Natural killer cell (primary cell): ENCODE results near the gene RAB3C. TPM values are rescaled to one million over a fixed set of nuclear protein-coding genes. Genes with fewer than 3 reads are reported as not detected.

ENCODE experiments used
- ATAC-seq, 3 donors: fragments of 150-1000 bp in 2 of 3; fragments of 200-7000 bp in 1 of 3; cut with Tn5 transposase; 1 replicate in 1 of 3; 2 replicates in 2 of 3; pipeline ENCODE4 v1.10.0; 2021; ENCODE audit warnings: mild to moderate bottlenecking in 2 of 3, moderate library complexity in 2 of 3
- DNase-seq, 2 donors: peaks; one replicate each; pipeline versions ENCODE4 v3.0.0 to v3.0.0-alpha.2; 2013 to 2021; ENCODE audit warnings: mixed read lengths in 1 of 2
- H3K27ac ChIP-seq: one replicate; pipeline ENCODE4 v1.5.1; 2013; ENCODE audit warnings: mild to moderate bottlenecking, low read length
- H3K27me3 ChIP-seq: one replicate; pipeline ENCODE4 v1.6.1; 2013; ENCODE audit warnings: low read length; ENCODE audit not compliant: control insufficient read depth, insufficient read depth
- H3K36me3 ChIP-seq: one replicate; pipeline ENCODE4 v1.6.1; 2013; ENCODE audit warnings: low read length; ENCODE audit not compliant: control insufficient read depth, insufficient read depth
- H3K4me1 ChIP-seq: one replicate; pipeline ENCODE4 v1.6.1; 2013; ENCODE audit warnings: low read length; ENCODE audit not compliant: control insufficient read depth, insufficient read depth
- H3K4me3 ChIP-seq: one replicate; pipeline ENCODE4 v1.5.1; 2013; ENCODE audit warnings: low read length
- H3K9me3 ChIP-seq: one replicate; pipeline ENCODE4 v1.6.1; 2013; ENCODE audit warnings: low read length; ENCODE audit not compliant: control insufficient read depth, insufficient read depth
- H3K27ac Mint-ChIP-seq, 2 donors: one replicate each; pipeline ENCODE4 v1.8.0; 2022; ENCODE audit warnings: mild to moderate bottlenecking in 2 of 2, mixed read lengths in 2 of 2, moderate library complexity in 1 of 2
- H3K27me3 Mint-ChIP-seq, 2 donors: one replicate each; pipeline ENCODE4 v1.8.0; 2022; ENCODE audit warnings: low read depth in 2 of 2, mixed read lengths in 2 of 2
- H3K36me3 Mint-ChIP-seq: one replicate; pipeline ENCODE4 v1.8.0; 2022; ENCODE audit warnings: mixed read lengths
- H3K4me1 Mint-ChIP-seq, 2 donors: one replicate each; pipeline ENCODE4 v1.8.0; 2022; ENCODE audit warnings: mixed read lengths in 2 of 2
- H3K4me3 Mint-ChIP-seq: one replicate; pipeline ENCODE4 v1.8.0; 2022; ENCODE audit warnings: mild to moderate bottlenecking, moderate library complexity, mixed read lengths
- H3K9me3 Mint-ChIP-seq, 2 donors: one replicate each; pipeline ENCODE4 v1.8.0; 2022; ENCODE audit warnings: mixed read lengths in 2 of 2
- CTCF ChIP-seq: fragments of 200-600 bp; IDR thresholded peaks from one replicate; pipeline ENCODE4 v1.8.0; 2022; ENCODE audit warnings: antibody characterized with exemption
- WGBS: methylation state at CpG from one replicate; pipeline ENCODE4 v1.1.7; 2013; ENCODE audit warnings: missing lambda C conversion rate; ENCODE audit not compliant: insufficient coverage; 5-methylcytosine and 5-hydroxymethylcytosine counted together
- intact Hi-C: fragments of 100-400 bp; cut with micrococcal nuclease; formaldehyde crosslinking; loops from one replicate; pipeline ENCODE4 v1.14.2; 2022
- total RNA-seq, 4 donors: library from RNA; stranded (reverse); fragments of 120-200 nt in 1 of 4; gene quantifications; one replicate each; pipeline versions ENCODE4 v1.2.3 to v1.2.4, GENCODE V29; 2013 to 2022

Gene RAB3C
- total RNA-seq, 3 donors from 2014 or later (not counting 1 experiment from before 2014, with no cell fraction given) = 0.05 TPM; not detected in 2

DNA sequence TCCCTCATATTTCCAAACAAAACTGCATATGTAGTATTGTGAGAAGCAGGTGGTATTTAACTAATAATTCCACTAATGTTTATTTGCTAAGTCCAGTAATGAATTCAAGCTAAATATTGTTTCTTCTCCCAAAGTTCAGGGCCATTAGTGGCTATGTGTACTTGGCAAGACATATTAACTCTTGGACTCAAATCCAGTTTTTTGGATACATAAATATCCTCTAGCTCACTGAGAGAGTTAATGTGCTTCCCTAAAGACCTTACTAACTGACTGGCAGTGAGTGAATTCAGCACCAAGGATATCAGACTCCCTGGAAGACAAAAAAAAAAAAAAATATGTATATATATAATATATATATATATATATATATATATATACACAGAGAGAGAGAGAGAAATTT lies 214.1 kb downstream of the RAB3C start:
- Mint-ChIP-seq H3K4me1 (no peaks in the 10 kb centered on the region), H3K27me3 (peaks cover 3 to 6% of the 10 kb centered on the region in 2 donors), H3K4me3 (no peak overlapping the region), H3K27ac (no peak overlapping the region), H3K36me3 (no peaks in the 10 kb centered on the region), H3K9me3 (no peaks in the 10 kb centered on the region)
- Histone ChIP-seq H3K36me3 (no peaks in the 10 kb centered on the region), H3K27me3 (no peaks in the 10 kb centered on the region), H3K27ac (no peak overlapping the region), H3K4me3 (no peak overlapping the region), H3K4me1 (no peaks in the 10 kb centered on the region), H3K9me3 (no peaks in the 10 kb centered on the region)
- no peak for DNase-seq
- no peak for TF ChIP-seq CTCF
- intact Hi-C loops = no loop called here
- ATAC-seq = no peak

GRCh38 chr5:58800356-58800755 lies 217.5 kb downstream of the RAB3C start:
- no peak for TF ChIP-seq CTCF
- Histone ChIP-seq H3K4me3 (no peak overlapping the region), H3K27me3 (no peaks in the 10 kb centered on the region), H3K27ac (no peak overlapping the region), H3K9me3 (no peaks in the 10 kb centered on the region), H3K4me1 (no peaks in the 10 kb centered on the region), H3K36me3 (no peaks in the 10 kb centered on the region)
- H3K36me3 Mint-ChIP-seq = no peaks in the 10 kb centered on the region
- 94% methylated on average over 6 of the region's 7 CpGs for WGBS
- H3K4me1 Mint-ChIP-seq = no peaks in the 10 kb centered on the region
- DNase-seq (no peak), ATAC-seq (no peak)
- H3K27ac Mint-ChIP-seq = no peak overlapping the region
- H3K9me3 Mint-ChIP-seq = no peaks in the 10 kb centered on the region
- intact Hi-C loops = no loop called here
- no peak overlapping the region for H3K4me3 Mint-ChIP-seq
- H3K27me3 Mint-ChIP-seq = peaks cover 3 to 6% of the 10 kb centered on the region in 2 donors

DNA sequence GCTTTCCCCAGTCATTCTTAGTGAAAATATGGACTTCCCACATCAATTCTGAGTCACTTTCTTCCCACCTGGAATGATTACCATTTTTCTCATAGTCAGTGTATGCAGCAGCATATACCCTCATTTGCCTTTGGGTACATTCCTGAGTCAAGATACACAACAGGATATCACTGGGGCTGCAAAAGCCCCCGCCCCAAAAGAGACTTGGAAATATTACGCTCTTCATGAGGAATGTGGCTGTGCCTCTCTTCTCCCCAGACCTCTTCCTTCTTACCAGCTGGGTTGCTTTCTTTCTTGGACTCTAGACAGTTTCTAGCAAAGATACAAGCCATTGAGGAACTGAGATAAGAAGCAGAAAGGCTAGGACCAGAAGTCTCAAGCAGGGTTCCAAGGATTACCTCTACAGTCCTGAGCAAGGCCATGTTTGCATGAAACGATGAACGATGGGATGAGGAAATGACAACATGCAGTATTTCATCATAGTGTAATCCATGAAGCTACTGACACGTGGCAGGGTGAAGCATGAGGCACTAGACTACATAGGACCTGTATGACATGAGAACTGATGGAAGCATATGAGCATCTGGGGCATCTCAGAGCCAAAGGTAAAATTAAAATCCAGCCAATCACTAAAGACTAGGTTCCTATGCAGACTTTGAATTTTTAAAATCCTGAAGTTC lies 218.1 kb downstream of the RAB3C start:
- 81% methylated on average over 5 of the region's 5 CpGs for WGBS
- H3K27ac Mint-ChIP-seq = no peak overlapping the region
- no peak for DNase-seq
- Histone ChIP-seq H3K4me1 (no peaks in the 10 kb centered on the region), H3K27me3 (no peaks in the 10 kb centered on the region), H3K4me3 (no peak overlapping the region), H3K36me3 (no peaks in the 10 kb centered on the region), H3K27ac (no peak overlapping the region), H3K9me3 (no peaks in the 10 kb centered on the region)
- no peak for TF ChIP-seq CTCF
- H3K4me3 Mint-ChIP-seq = no peak overlapping the region
- no peaks in the 10 kb centered on the region for H3K9me3 Mint-ChIP-seq
- peaks cover 5 to 6% of the 10 kb centered on the region in 2 donors for H3K27me3 Mint-ChIP-seq
- intact Hi-C loops = no loop called here
- no peaks in the 10 kb centered on the region for H3K4me1 Mint-ChIP-seq
- H3K36me3 Mint-ChIP-seq = no peaks in the 10 kb centered on the region
- no peak for ATAC-seq

DNA sequence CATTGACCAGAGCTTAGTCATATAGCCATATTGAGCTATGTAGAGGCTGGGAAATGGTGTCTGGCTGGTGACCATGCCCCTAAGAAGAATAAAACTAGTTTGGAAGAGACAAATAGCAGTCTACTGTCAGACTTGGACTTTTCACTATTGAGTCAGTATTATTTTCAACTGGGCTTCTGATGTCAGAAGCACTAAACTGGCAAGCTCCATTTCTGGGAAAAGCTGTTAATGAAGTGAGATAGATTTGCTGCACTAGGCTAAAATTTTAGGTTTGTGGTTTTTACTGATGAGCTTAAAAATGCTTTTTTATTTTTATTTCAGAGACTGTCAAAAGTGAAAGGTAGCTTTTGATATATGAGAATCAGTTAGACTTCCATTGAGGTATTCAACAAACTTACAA lies 220.2 kb downstream of the RAB3C start:
- no peaks in the 10 kb centered on the region for H3K9me3 ChIP-seq
- intact Hi-C loops = no loop called here
- H3K36me3 ChIP-seq = no peaks in the 10 kb centered on the region
- Mint-ChIP-seq H3K9me3 (no peaks in the 10 kb centered on the region), H3K4me3 (no peak overlapping the region), H3K4me1 (no peaks in the 10 kb centered on the region), H3K36me3 (no peaks in the 10 kb centered on the region), H3K27ac (no peak overlapping the region), H3K27me3 (peaks cover 10 to 13% of the 10 kb centered on the region in 2 donors)
- H3K4me3 ChIP-seq = no peak overlapping the region
- DNase-seq (no peak), ATAC-seq (no peak)
- no peak overlapping the region for H3K27ac ChIP-seq
- H3K27me3 ChIP-seq = no peaks in the 10 kb centered on the region
- TF ChIP-seq CTCF = no peak
- H3K4me1 ChIP-seq = no peaks in the 10 kb centered on the region
